Uterus (tissue), 2 donors: ENCODE results near the gene KCNQ1.

Experiments used
- CTCF ChIP-seq, 4 experiments: fragments of 200-600 bp in 2 of 4; fragments of 450-650 bp in 2 of 4; sonication (generic) in 2 of 4; IDR thresholded peaks; one replicate each; pipeline ENCODE4 v1.5.1; 2016 to 2019; ENCODE audit warnings: antibody characterized with exemption in 4 of 4, mild to moderate bottlenecking in 2 of 4, moderate library complexity in 1 of 4
- POLR2A ChIP-seq, 2 donors: fragments of 450-650 bp; IDR thresholded peaks; one replicate each; pipeline ENCODE4 v1.6.1; 2016; ENCODE audit warnings: antibody characterized with exemption in 2 of 2, mild to moderate bottlenecking in 1 of 2, moderate library complexity in 1 of 2

DNA sequence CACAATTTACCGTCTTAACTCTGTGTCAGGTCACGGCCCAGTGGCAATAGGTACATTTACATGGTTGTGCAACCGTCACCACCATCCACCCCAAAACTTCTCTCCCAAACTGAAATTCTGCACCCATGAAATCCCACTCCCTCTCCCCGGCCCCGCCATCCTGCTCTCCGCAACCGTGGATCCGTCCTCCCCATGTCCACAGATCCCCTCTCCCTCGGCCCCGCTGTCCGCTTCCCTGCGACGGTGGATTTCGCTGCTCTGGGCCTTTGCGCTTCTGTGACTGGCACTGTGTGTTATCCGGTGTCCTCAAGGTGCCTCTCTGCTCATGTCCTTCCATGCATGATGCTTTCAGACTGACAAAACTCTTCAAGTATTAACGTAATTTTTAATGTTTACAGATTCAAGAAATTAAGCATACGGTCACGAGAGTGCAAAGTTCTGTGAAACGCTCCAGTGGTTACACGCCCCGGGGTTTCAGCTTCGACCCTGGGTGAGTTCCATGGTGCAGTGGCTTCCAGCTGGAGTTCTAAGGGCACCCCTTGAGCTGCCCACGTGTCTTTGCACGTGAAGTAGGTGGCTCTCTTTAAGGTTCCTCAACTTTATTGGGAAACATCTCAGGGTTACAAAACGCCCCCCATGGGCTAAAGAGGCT lies 76.4 kb downstream of the KCNQ1 start:
- TF ChIP-seq CTCF (IDR thresholded peaks at IDR 0.05), result no peak
- TF ChIP-seq POLR2A (IDR thresholded peaks at IDR 0.05), result no peak
